Measurements from ENCODE around the gene ABCB7.
"Not testable (repeated sequence)": the region's sequence is repeated elsewhere in the genome, so short reads cannot be mapped to it uniquely, and the experiment has no call there.

Gene ABCB7

DNA sequence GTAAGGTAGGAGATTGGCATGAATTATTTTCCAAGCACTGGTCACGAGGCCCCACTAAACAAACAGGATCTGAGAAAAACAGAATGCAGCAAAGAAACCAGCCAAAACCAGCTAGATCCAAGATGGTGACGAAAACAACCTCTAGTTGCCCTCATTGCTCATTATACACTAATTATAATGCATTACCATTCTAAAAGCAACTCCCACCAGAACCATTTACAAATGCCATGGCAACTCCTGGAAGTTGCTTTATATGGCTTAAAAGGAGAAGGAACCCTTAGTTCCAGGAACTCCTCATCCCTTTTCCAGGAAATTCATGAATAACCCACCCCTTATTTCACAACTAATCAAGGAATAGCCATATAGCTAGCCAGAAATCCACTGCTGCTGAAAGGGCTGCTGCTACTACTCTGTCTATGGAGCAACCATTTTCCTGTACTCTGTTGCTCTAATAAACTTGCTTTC lies 69.3 kb downstream of the ABCB7 start:
- DNase-seq, result no peak

DNA sequence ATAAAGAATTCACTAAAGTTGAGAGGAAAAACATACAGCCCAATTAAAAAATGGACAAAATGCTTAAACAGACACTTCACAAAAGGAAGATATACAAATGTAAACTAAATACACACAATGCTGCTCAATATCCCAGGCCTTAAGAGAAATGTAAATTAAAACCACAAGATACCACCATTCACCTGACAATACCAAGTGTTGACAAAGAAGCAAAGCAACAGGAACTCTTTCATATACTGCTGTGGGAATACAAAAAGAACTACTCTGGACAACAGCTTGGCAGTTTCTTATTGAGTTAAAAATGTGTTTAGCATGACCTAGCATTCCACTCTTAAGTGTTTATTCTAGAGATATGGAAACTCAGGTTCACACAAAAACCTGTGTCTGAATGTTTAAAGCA lies 71.3 kb downstream of the ABCB7 start:
- no peak for DNase-seq

DNA sequence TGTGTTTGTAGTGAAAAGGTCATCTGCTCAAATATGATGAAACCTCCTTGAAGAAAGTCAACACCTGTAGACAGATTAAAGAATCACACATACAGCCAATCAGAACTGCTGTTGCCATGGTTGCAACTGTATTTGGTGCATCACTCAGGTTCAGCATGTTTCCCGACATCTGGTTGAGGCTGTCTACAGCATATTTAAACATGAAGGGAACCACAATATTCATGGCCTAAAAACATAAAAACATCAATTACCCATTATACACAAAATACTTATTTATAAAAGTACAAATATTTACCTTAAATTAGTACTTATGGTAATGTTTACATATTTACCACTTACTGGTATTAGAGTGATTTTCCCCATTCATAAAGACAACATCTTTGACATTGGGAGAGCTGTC lies 79.7 kb downstream of the ABCB7 start:
- DNase-seq, result no peak

DNA sequence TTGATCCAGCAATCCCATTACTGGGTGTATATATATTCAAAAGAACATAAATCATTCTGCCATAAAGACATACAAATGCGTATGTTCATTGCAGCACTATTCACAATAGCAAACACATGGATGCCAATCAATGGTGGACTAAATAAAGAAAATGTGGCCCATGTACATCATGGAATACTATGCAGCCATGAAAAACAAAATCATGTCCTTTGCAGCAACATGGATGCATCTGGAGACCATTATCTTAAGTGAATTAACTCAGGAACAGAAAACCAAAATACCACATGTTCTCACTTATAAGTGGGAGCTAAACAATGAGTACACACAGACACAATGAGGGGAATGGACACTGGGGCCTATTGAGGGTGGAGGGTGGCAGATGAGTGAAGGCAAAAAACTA lies 81.6 kb downstream of the ABCB7 start:
- no peak for DNase-seq

DNA sequence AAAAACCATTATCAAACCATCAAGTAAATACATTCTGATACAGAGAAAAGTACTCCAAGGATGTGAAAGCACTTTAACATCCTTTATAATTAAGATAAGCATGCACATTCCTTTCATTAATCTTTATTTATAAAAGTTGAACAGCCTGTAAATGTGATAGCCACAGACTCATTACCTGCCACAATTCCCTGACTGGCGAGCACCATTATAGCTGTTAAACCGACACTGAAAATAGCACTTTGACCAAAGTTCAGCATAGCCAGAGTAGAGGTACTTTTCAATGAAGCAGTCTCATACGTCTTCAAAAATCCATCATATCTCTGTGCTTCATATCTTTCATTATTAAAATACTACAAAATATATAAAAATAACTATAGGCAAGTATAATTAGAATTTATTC lies 84.7 kb downstream of the ABCB7 start:
- no peak for DNase-seq

DNA sequence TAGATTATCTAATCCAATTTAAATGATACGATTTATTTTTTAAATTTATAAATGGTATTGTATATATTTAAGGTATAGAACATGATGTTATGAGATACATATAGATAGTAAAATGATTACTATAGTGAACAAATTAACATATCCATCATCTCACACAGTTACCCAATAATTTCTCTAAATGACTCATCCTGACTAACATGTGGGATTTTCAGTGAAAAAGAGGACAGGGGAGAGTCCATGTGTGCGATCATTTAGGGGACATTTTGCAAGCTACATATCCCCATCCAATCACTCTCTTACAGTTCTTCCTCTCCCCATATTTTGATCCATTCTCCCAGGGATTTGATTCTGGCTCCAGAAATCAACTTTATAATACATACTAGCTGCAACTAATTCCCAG lies 88.2 kb downstream of the ABCB7 start:
- DNase-seq, result no peak

DNA sequence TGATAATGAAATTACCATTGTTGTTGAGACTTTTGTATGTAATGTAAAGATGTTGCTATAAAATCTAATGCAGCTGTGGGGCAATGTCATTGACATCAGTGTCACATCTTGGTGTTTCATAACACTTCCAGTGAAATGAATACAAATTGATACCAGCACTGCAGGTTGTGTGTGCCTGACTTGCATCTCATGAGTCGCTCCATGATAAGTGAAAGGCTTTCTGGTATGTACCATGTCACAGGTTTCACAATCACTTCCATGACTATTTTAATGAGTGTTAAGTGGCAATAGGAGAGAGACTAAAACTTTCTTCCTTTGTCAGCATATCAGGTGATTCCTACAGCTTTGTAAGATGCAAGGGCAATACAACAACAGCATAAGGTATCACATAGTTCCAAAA lies 94.4 kb downstream of the ABCB7 start:
- DNase-seq, result no peak

DNA sequence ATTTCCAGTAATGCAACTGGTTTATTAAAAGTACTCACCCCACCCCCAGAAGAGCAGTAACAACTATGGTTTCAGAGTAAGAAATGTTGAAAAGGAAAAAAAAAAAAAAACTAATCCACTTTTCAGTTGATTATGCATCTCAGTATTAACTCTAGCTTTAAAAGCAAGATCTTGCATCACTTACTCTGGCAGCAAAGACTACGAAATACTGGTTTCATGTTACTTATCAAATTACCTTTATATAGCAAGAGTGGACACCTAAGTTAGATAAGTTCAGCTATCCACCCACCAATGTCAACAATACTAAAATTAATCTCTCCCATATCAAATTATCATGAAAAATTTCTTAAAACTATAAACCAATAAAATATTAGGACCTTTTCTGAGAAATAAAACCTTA lies 105.0 kb downstream of the ABCB7 start:
- no peak for DNase-seq

DNA sequence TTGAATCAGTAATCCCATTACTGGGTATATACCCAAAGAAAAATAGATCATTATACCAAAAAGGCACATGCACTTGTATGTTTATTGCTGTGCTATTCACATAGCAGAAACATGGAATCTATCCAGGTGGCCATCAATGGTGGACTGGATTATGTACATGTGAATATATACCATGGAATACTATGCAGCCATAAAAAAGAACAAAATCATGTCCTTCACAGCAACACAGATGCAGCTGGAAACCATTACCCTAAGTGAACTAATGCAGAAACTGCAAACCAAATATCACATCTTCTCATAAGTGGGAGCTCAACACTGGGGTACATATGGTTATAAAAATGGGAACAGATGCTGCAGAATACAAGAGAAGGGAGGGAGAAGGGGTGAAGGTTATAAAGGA lies 110.7 kb downstream of the ABCB7 start:
- no peak for DNase-seq

DNA sequence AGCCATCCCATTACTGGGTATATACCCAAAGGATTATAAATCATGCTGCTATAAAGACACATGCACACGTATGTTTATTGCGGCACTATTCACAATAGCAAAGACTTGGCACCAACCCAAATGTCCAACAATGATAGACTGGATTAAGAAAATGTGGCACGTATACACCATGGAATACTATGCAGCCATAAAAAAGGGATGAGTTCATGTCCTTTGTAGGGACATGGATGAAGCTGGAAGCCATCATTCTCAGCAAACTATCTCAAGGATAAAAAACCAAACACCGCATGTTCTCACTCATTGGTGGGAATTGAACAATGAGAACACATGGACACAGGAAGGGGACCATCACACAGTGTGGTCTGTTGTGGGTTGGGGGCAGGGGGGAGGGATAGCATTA lies 111.9 kb downstream of the ABCB7 start:
- not testable (repeated sequence) for DNase-seq

DNA sequence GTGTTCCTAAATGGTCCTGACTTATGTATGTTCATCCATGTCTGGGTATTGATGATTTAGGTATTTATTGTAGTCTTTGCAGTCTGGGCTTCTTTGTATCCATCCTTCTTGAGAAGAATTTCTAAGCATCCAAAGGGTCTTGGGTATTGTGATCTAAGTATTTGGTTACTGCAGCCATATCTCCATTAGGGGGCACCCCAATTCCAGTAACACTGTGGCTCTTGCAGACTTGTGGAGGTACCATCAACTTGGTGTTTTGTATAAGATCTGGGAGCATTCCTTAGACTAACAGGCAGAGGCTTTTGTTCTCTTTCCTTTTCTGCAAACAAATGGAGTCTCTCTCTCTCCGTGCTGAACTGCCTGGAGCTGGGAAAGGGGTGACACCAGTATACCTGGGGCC lies 117.2 kb downstream of the ABCB7 start:
- no peak for DNase-seq

Measured in stimulated activated naive CD4-positive, alpha-beta T cell treated with Interleukin-2 at 50 U/mL for 16 hours (primary cell).